ENCODE measurements around the gene SIGLECL1.

Gene SIGLECL1

DNA sequence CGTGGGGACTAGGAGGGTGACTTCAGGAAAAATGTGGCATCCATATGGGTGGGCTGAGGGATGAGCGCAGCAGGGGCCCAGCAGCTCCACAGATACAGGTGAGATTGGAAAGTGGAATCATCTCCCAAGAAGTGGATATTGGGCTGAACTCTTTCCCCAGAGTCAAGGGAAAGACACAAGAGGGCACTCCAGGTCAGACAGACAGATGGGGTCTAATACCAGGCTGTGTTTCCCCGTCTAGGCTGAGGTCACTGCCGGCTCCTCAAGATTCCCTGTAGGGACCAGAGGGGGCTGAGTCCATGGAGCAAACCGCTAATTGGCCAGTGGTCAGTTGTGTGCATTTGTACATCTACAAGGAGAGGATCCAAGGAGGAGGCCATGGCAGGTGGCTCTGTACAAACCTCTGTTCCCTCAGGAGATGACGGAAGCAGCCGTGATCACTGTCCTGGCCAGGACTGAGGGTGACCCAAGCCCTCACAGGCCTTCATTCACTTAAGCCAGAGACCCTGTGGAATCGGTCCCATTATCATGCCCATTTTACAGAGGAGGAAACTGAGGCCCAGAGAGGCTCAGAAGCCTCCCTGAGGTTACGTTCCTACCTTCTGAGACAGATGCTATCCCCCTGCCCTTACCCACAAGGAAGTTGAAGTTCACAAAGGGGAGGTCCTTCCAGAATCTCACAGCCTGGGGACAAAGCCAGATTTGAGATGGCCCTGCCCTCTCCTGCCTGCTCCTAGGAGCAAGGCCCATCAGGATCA, 45.6 kb downstream of the SIGLECL1 start:
- H3K27me3 ChIP-seq (ENCODE audit: control insufficient read depth in 1 of 2, insufficient read depth in 2 of 2, low read length in 2 of 2) = peaks cover 13 to 16% of the 10 kb centered on the region in 2 donors
- no peak overlapping the region for H3K27ac ChIP-seq (ENCODE audit: low read length)
- H3K9ac ChIP-seq (ENCODE audit: low read length in 2 of 2) = no peak overlapping the region
- H3K4me1 ChIP-seq (ENCODE audit: control insufficient read depth, insufficient read depth, low read length) = no peaks in the 10 kb centered on the region
- H3K9me3 ChIP-seq (ENCODE audit: control insufficient read depth in 2 of 2, low read length in 2 of 2) = no peaks in the 10 kb centered on the region
- no peak overlapping the region for H3K4me3 ChIP-seq (ENCODE audit: low read length in 2 of 2)
- no peaks in the 10 kb centered on the region for H3K36me3 ChIP-seq (ENCODE audit: control insufficient read depth in 2 of 2, insufficient read depth in 2 of 2, low read length in 2 of 2)

DNA sequence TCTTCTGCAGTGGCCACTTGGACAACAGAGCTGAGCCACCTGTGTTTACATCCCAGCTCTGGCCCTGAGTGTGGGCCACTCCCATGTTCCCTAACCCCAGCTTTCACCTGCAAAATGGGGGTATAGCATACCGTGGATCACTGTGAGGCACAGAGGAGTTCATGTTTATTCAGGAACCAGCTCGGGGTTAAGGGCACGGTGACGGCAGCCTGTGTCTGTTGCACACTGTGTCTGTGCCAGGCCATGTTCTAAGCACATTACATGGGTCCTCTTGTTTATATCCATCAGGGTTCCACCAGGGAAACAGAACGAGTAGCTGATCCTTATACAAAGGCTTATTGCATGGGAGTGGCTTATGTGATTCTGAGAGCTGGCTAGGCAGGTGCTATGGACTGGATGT, 46.5 kb downstream of the SIGLECL1 start:
- Histone ChIP-seq H3K36me3 (ENCODE audit: control insufficient read depth in 2 of 2, insufficient read depth in 2 of 2, low read length in 2 of 2) (no peaks in the 10 kb centered on the region), H3K4me3 (ENCODE audit: low read length in 2 of 2) (no peak overlapping the region), H3K4me1 (ENCODE audit: control insufficient read depth, insufficient read depth, low read length) (no peaks in the 10 kb centered on the region), H3K9me3 (ENCODE audit: control insufficient read depth in 2 of 2, low read length in 2 of 2) (no peaks in the 10 kb centered on the region), H3K27me3 (ENCODE audit: control insufficient read depth in 1 of 2, insufficient read depth in 2 of 2, low read length in 2 of 2) (peaks cover 13 to 16% of the 10 kb centered on the region in 2 donors), H3K9ac (ENCODE audit: low read length in 2 of 2) (no peak overlapping the region), H3K27ac (ENCODE audit: low read length) (no peak overlapping the region)

DNA sequence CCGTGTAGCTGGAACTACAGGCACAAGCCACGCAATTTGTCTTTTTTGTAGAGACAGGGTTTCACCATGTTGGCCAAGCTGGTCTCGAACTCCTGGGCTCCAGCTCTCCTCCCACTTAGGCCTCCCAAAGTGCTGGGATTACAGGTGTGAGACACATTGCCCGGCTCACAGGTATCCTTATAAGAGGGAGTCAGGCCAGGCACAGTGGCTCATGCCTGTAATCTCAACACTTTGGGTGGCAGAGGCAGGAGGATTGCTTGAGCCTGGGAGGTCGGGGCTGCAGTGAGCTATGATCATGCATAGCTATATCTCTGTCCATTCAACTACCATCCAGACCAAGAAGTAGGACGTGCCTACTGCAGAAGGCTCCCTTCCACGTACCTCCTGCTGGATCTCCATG, 50.4 kb downstream of the SIGLECL1 start:
- H3K9me3 ChIP-seq (ENCODE audit: control insufficient read depth in 2 of 2, low read length in 2 of 2) = peaks cover 0 to 6% of the 10 kb centered on the region in 2 donors
- no peaks in the 10 kb centered on the region for H3K4me1 ChIP-seq (ENCODE audit: control insufficient read depth, insufficient read depth, low read length)
- no peak overlapping the region for H3K27ac ChIP-seq (ENCODE audit: low read length)
- no peak overlapping the region for H3K4me3 ChIP-seq (ENCODE audit: low read length in 2 of 2)
- no peak overlapping the region for H3K9ac ChIP-seq (ENCODE audit: low read length in 2 of 2)
- H3K27me3 ChIP-seq (ENCODE audit: control insufficient read depth in 1 of 2, insufficient read depth in 2 of 2, low read length in 2 of 2) = peaks cover 1 to 9% of the 10 kb centered on the region in 2 donors
- H3K36me3 ChIP-seq (ENCODE audit: control insufficient read depth in 2 of 2, insufficient read depth in 2 of 2, low read length in 2 of 2) = no peaks in the 10 kb centered on the region

DNA sequence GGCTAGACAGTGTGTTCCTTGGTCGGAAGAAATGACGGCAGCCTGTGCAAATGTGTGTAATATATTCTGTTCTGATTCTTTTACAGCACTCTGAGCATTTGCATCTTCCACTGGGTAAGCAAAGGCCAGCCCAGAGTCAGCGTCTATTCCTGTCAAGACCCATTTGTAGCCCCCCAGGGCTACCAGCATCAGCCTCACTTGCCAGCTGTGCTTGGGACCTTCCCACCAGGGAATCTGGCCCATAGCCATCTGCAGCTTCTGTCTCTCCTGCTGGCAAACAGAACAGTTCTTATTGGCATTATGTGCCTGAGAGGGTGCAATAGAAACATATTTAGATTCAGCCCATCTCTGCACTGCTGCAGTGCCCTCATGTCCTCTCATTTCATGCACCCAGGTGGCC, 54.6 kb downstream of the SIGLECL1 start:
- H3K4me1 ChIP-seq (ENCODE audit: control insufficient read depth, insufficient read depth, low read length) = no peaks in the 10 kb centered on the region
- H3K4me3 ChIP-seq (ENCODE audit: low read length in 2 of 2) = no peak overlapping the region
- no peak overlapping the region for H3K9ac ChIP-seq (ENCODE audit: low read length in 2 of 2)
- H3K9me3 ChIP-seq (ENCODE audit: control insufficient read depth in 2 of 2, low read length in 2 of 2) = peaks cover 0 to 20% of the 10 kb centered on the region in 2 donors
- H3K36me3 ChIP-seq (ENCODE audit: control insufficient read depth in 2 of 2, insufficient read depth in 2 of 2, low read length in 2 of 2) = no peaks in the 10 kb centered on the region
- no peak overlapping the region for H3K27ac ChIP-seq (ENCODE audit: low read length)
- H3K27me3 ChIP-seq (ENCODE audit: control insufficient read depth in 1 of 2, insufficient read depth in 2 of 2, low read length in 2 of 2) = peaks cover 19 to 22% of the 10 kb centered on the region in 2 donors

DNA sequence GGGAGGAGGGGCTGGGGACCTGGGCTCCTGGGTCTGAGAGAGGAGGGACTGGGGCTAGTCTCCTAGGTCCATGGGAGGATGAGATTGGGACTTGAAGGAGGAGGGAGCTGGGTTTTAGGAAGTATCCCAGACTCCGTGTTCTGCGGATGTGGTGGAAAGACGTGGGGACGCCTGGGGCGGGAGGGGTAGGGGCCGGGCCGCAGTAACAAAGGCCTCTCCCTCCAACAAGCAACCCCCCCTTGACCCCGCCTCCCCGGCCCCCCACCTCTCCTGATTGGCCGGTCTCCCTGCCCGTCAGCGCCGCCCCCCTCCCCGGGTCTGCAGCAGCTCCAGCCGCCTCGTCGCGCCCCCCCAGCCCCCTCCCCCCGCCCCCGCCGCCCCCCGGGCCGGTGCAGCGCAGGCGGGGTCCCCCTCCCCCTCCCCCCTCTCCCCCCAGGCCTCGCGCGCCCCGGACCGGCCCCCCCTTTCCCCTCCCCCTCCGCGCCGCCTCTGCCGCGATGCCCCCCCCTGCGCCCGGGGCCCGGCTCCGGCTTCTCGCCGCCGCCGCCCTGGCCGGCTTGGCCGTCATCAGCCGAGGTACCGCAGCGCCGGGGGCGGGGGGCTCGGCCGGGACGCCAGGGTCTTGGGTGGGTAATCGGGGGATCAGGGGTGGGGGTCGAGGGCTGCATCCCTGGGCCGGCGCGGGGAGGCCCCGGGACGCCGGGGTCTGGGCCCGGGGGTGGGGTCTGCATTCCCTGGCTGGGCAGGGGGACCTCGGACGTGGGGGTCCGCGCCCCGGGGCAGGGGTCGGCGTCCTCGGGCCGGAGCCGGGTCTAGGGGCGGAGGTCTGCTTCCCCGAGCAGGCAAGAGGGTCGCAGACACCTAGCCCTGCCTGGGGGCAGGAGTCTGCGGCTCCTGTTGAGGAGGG, 60.7 kb downstream of the SIGLECL1 start, which contains the start of gene IGLON5:
Gene IGLON5 (plus strand): TSS at position 294 of the 907 bp plus-strand sequence. CDS start 204 bp downstream, at position 498.
- Histone ChIP-seq H3K27me3 (ENCODE audit: control insufficient read depth in 1 of 2, insufficient read depth in 2 of 2, low read length in 2 of 2) (peaks cover 25 to 27% of the 10 kb centered on the region in 2 donors), H3K36me3 (ENCODE audit: control insufficient read depth in 2 of 2, insufficient read depth in 2 of 2, low read length in 2 of 2) (no peaks in the 10 kb centered on the region), H3K27ac (ENCODE audit: low read length) (no peak within 1 kb of the TSS), H3K9me3 (ENCODE audit: control insufficient read depth in 2 of 2, low read length in 2 of 2) (peaks cover 4 to 18% of the 10 kb centered on the region in 2 donors), H3K4me1 (ENCODE audit: control insufficient read depth, insufficient read depth, low read length) (no peaks in the 10 kb centered on the region), H3K4me3 (ENCODE audit: low read length in 2 of 2) (no peak within 1 kb of the TSS), H3K9ac (ENCODE audit: low read length in 2 of 2) (no peak within 1 kb of the TSS)

DNA sequence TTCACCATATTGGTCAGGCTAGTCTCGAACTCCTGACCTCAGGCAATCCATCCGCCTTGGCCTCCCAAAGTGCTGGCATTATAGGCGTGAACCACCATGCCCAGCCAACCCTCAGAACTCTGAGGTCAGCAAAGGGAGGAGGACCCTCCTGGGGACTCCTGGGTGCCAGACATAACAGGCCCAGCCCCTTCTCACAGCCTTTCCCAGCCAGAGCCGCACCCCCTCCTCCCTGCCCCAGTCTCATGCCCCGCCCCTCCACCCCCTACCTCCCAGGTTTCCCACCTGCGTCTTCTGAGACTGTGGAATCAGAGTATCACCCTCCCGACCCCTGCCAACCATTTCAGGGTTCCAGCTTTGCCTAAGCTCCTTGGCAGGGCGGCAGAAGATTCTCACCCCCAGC, 65.8 kb downstream of the SIGLECL1 start:
- peaks cover 4 to 7% of the 10 kb centered on the region in 2 donors for H3K9me3 ChIP-seq (ENCODE audit: control insufficient read depth in 2 of 2, low read length in 2 of 2)
- H3K9ac ChIP-seq (ENCODE audit: low read length in 2 of 2) = no peak overlapping the region
- no peak overlapping the region for H3K27ac ChIP-seq (ENCODE audit: low read length)
- no peaks in the 10 kb centered on the region for H3K4me1 ChIP-seq (ENCODE audit: control insufficient read depth, insufficient read depth, low read length)
- peaks cover 7 to 16% of the 10 kb centered on the region in 2 donors for H3K27me3 ChIP-seq (ENCODE audit: control insufficient read depth in 1 of 2, insufficient read depth in 2 of 2, low read length in 2 of 2)
- no peak overlapping the region for H3K4me3 ChIP-seq (ENCODE audit: low read length in 2 of 2)
- H3K36me3 ChIP-seq (ENCODE audit: control insufficient read depth in 2 of 2, insufficient read depth in 2 of 2, low read length in 2 of 2) = no peaks in the 10 kb centered on the region

DNA sequence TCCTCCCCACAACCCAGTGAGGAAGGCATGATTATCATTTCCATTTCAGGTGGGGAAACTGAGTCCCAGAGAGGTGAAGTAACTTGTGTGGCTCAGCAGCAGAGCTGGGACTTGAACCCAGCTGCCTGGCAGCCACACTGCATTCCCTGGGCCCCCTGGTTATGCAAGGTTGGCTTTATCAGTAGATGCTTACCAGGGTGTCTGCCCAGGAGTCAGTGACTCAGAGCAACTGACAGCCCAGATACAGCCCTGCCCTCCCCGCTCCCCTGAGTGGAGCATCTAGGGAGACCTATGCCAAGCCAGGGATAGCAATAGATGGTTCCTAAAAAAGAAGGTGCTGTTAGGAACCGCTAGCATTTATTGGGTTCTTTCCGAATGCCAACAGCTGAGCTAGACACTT, 66.5 kb downstream of the SIGLECL1 start:
- Histone ChIP-seq H3K9ac (ENCODE audit: low read length in 2 of 2) (no peak overlapping the region), H3K27me3 (ENCODE audit: control insufficient read depth in 1 of 2, insufficient read depth in 2 of 2, low read length in 2 of 2) (peaks cover 2 to 16% of the 10 kb centered on the region in 2 donors), H3K4me3 (ENCODE audit: low read length in 2 of 2) (no peak overlapping the region), H3K4me1 (ENCODE audit: control insufficient read depth, insufficient read depth, low read length) (no peaks in the 10 kb centered on the region), H3K36me3 (ENCODE audit: control insufficient read depth in 2 of 2, insufficient read depth in 2 of 2, low read length in 2 of 2) (no peaks in the 10 kb centered on the region), H3K9me3 (ENCODE audit: control insufficient read depth in 2 of 2, low read length in 2 of 2) (peaks cover 4 to 7% of the 10 kb centered on the region in 2 donors), H3K27ac (ENCODE audit: low read length) (no peak overlapping the region)

DNA sequence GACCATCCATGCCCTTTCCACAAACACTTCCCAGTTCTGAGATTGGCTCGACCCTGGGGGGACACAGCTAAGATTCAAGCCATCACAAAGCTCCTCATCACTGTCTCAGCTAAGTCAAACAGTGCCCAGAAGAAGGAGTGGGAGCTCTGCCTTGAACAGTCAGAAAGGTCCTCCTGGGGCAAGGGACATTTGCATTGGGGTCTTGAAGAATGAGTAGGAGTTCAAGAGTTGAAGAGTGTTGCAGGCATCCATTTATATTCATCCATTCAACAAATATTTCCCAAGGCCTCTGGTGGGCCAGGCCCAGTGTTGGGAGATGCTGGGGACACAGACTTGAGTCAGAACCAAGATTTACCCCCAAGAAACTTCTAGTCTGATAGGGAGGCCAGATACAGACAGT, 67.1 kb downstream of the SIGLECL1 start:
- H3K4me3 ChIP-seq (ENCODE audit: low read length in 2 of 2) = no peak overlapping the region
- no peak overlapping the region for H3K27ac ChIP-seq (ENCODE audit: low read length)
- H3K4me1 ChIP-seq (ENCODE audit: control insufficient read depth, insufficient read depth, low read length) = no peaks in the 10 kb centered on the region
- no peak overlapping the region for H3K9ac ChIP-seq (ENCODE audit: low read length in 2 of 2)
- H3K9me3 ChIP-seq (ENCODE audit: control insufficient read depth in 2 of 2, low read length in 2 of 2) = peaks cover 4 to 7% of the 10 kb centered on the region in 2 donors
- H3K27me3 ChIP-seq (ENCODE audit: control insufficient read depth in 1 of 2, insufficient read depth in 2 of 2, low read length in 2 of 2) = peaks cover 0 to 14% of the 10 kb centered on the region in 2 donors
- no peaks in the 10 kb centered on the region for H3K36me3 ChIP-seq (ENCODE audit: control insufficient read depth in 2 of 2, insufficient read depth in 2 of 2, low read length in 2 of 2)
